ENCODE results near the gene HTR7. TPM values are rescaled to one million over a fixed set of nuclear protein-coding genes. Genes with fewer than 3 reads are reported as not detected.

HTR7 gene
- total and polyA plus RNA-seq, 9 of the 15 experiments (the other 6 are each of a cell fraction or from before 2014, with no cell fraction given): 0.07 to 0.33 (median 0.18) TPM

DNA sequence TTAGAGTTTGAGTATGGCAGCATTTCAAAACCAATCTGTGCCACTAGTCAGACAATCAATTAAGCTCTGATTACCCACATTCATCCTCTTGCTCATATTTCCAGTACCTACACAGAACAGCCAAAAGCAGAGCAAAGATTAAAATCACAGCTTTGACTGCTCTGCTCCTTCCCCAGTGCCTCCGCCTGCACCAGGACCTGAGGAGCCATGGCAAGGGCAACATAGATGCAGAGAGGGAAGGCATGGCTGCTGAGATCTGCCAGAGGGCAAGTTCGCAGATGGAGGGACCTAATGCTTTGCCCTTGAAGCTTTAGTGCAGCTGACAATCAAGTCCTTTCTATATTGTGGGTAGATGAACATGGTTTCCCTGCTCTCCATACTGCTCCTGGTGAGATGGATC lies 148.1 kb downstream of the HTR7 start:
- H3K4me1 ChIP-seq (replicated peaks in 1 of 2; ENCODE audit: control insufficient read depth in 2 of 2, insufficient read depth in 2 of 2, low read length in 2 of 2): no peaks in the 10 kb centered on the region
- 3% methylated on average over 2 of the region's 2 CpGs for WGBS (ENCODE audit: insufficient coverage, low coverage, missing lambda C conversion rate)
- H3K9ac ChIP-seq (ENCODE audit: insufficient read depth in 1 of 2, low read depth in 2 of 2, low read length in 2 of 2): no peak overlapping the region
- TF ChIP-seq, protein P1, sequence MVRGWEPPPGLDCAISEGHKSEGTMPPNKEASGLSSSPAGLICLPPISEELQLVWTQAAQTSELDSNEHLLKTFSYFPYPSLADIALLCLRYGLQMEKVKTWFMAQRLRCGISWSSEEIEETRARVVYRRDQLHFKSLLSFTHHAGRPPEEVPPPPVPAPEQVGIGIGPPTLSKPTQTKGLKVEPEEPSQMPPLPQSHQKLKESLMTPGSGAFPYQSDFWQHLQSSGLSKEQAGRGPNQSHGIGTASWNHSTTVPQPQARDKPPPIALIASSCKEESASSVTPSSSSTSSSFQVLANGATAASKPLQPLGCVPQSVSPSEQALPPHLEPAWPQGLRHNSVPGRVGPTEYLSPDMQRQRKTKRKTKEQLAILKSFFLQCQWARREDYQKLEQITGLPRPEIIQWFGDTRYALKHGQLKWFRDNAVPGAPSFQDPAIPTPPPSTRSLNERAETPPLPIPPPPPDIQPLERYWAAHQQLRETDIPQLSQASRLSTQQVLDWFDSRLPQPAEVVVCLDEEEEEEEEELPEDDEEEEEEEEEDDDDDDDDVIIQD (CRISPR knock-in tag; IDR thresholded peaks at IDR 0.05): no peak
- TF ChIP-seq RBM39 (optimal IDR thresholded peaks at IDR 0.05; ENCODE audit: low read depth, low read length) (no peak), MED1 (CRISPR knock-in tag; IDR thresholded peaks at IDR 0.05; ENCODE audit: borderline replicate concordance) (no peak), TOE1 (IDR thresholded peaks at IDR 0.05; ENCODE audit: borderline replicate concordance) (no peak), TOE1 (CRISPR knock-in tag; IDR thresholded peaks at IDR 0.05; ENCODE audit: borderline replicate concordance, low read depth) (no peak), EWSR1 (IDR thresholded peaks at IDR 0.05; ENCODE audit: borderline replicate concordance, low read depth, partially characterized antibody) (no peak), ZNF586 (CRISPR knock-in tag; conservative IDR thresholded peaks at IDR 0.05) (no peak)
- no peaks in the 10 kb centered on the region for H3K36me3 ChIP-seq (ENCODE audit: control insufficient read depth, insufficient read depth, low read length)
- H3K9me1 ChIP-seq (ENCODE audit: control insufficient read depth, insufficient read depth, low read length): no peaks in the 10 kb centered on the region
- no peaks in the 10 kb centered on the region for H3K9me3 ChIP-seq (replicated peaks; ENCODE audit: control insufficient read depth, insufficient read depth, low read depth, low read length)
- FAIRE-seq (no peak), DNase-seq (ENCODE audit: extremely low read depth in 1 of 4, low spot score in 3 of 4) (no peak), ATAC-seq (no peak)
- POLR2A ChIA-PET: no interaction called here
- no peak overlapping the region for H3K4me2 ChIP-seq (ENCODE audit: insufficient read depth, low read length)
- no peaks in the 10 kb centered on the region for H3K79me2 ChIP-seq (ENCODE audit: control insufficient read depth, insufficient read depth, low read length)
- intact Hi-C loops (cut with micrococcal nuclease) (no loop called here), in situ Hi-C loops (cut with MboI) (no loop called here)
- CTCF ChIA-PET (ENCODE audit: low intra/inter-chr PET ratio): no interaction called here
- H2AFZ ChIP-seq (ENCODE audit: low read depth, low read length): no peak overlapping the region
- H3K4me3 ChIP-seq: no peak overlapping the region
- no peaks in the 10 kb centered on the region for H3K27me3 ChIP-seq (ENCODE audit: control insufficient read depth in 2 of 2, insufficient read depth in 2 of 2, low read length in 2 of 2)
- BruUV-seq (replicated peaks): no TSS peak
- no peaks in the 10 kb centered on the region for H4K20me1 ChIP-seq (replicated peaks; ENCODE audit: control insufficient read depth, insufficient read depth, low read length)
- H3K27ac ChIP-seq (ENCODE audit: extremely low read depth, low read depth, low read length): no peak overlapping the region

Measured in K562 (cell line).